Measurements from ENCODE around the gene ARGLU1.

GRCh38 chr13:106568299-106569003 is 514 bp upstream of the ARGLU1 start:
- TF ChIP-seq CTCF (optimal IDR thresholded peaks at IDR 0.05 in 1 of 3, IDR thresholded peaks at IDR 0.05 in 1 of 3, conservative IDR thresholded peaks at IDR 0.05 in 1 of 3; ENCODE audit: extremely low read depth in 1 of 3, insufficient read depth in 2 of 3, low read length in 3 of 3) (no peak), EZH2 (IDR thresholded peaks at IDR 0.05; ENCODE audit: low read length) (no peak)
